GM12892 (cell line): Measurements from ENCODE around the gene L3MBTL1.

Source experiments
- POLR2A ChIP-seq: IDR thresholded peaks from 2 replicates; pipeline ENCODE4 v1.6.1; 2011; ENCODE audit warnings: low read depth, low read length, control low read depth
- POLR2AphosphoS5 ChIP-seq: IDR thresholded peaks from 2 replicates; pipeline ENCODE4 v1.6.1; 2011; ENCODE audit warnings: low read depth, low read length, control low read depth

DNA sequence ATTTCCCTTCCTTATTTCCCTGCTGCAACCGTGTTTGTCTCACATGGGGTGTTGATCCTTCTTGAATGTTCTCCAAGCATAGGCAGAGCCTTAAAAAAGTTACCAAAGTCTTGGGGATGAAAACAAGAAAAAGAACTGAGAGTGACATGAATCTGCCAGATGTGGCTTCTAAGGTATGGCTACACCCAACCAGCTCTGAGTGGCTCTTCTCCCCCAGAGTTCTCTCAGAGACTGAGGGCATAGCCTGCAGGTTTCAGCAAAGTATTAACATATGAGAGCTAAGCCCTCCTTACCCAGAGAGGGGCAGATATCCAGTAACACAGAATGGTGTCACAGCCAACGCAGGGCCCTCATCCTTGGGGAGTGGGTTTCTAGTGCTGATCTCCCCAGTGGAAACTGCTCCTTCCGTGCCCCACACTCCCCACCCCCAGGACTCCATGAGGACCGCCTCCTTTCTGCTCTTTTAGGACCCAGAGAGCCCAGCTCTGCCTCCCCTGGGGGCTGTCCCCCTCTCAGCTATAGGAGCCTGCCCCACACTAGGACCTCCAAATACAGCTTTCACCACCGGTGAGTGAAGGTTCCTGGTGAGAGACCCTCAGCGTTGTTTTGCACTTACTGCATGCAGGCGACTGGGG, 28.0 kb downstream of the L3MBTL1 start:
- TF ChIP-seq POLR2AphosphoS5 (no peak), POLR2A (no peak)
